Activated CD8-positive, alpha-beta T cell treated with anti-CD3 and anti-CD28 coated beads for 36 hours (primary cell): ENCODE measurements around the gene ADARB2. TPM values are rescaled to one million over a fixed set of nuclear protein-coding genes. Genes with fewer than 3 reads are reported as not detected.

Source experiments
- ATAC-seq: fragments of 200-7000 bp; cut with Tn5 transposase; one replicate; pipeline ENCODE4 v1.10.0; 2021; ENCODE audit warnings: mild to moderate bottlenecking, moderate library complexity
- CTCF ChIA-PET: fragments of 350-600 bp; sonication (Branson Sonifier 250); formaldehyde crosslinking; loops from one replicate; lab custom pipeline; 2021; ENCODE audit warnings: antibody characterized with exemption; lab: Charles Lee
- POLR2A ChIA-PET: fragments of 350-600 bp; sonication (Branson Sonifier 250); formaldehyde crosslinking; loops from one replicate; lab custom pipeline; 2021; ENCODE audit warnings: antibody characterized with exemption; lab: Charles Lee
- DNase-seq: peaks from one replicate; pipeline ENCODE4 v3.0.0-alpha.2; 2020
- H3K27ac Mint-ChIP-seq: one replicate; pipeline ENCODE4 v1.8.0; 2021; ENCODE audit warnings: mild to moderate bottlenecking, mixed read lengths
- H3K27me3 Mint-ChIP-seq: one replicate; pipeline ENCODE4 v1.8.0; 2021; ENCODE audit warnings: mixed read lengths
- H3K36me3 Mint-ChIP-seq: one replicate; pipeline ENCODE4 v1.8.0; 2021; ENCODE audit warnings: low read depth, mixed read lengths
- H3K4me1 Mint-ChIP-seq: one replicate; pipeline ENCODE4 v1.8.0; 2021; ENCODE audit warnings: low read depth, mixed read lengths
- H3K4me3 Mint-ChIP-seq: one replicate; pipeline ENCODE4 v1.8.0; 2021; ENCODE audit warnings: mild to moderate bottlenecking, moderate library complexity, mixed read lengths
- H3K9me3 Mint-ChIP-seq: one replicate; pipeline ENCODE4 v1.8.0; 2021; ENCODE audit warnings: mixed read lengths
- intact Hi-C: fragments of 100-400 bp; cut with micrococcal nuclease; formaldehyde crosslinking; loops from one replicate; pipeline ENCODE4 v1.10.0; 2022
- total RNA-seq, 2 experiments: library from RNA; stranded (reverse); gene quantifications; one replicate each; pipeline ENCODE4 v1.2.3, GENCODE V29; 2021
- TF ChIP-seq, protein P1 (sequence below): fragments of 200-600 bp; IDR thresholded peaks from one replicate; pipeline ENCODE4 v1.8.0; 2022; ENCODE audit warnings: antibody characterized with exemption, mild to moderate bottlenecking

The ADARB2 gene
- total RNA-seq, 2 experiments from 2014 or later, result 1.3 to 1.6 TPM

DNA sequence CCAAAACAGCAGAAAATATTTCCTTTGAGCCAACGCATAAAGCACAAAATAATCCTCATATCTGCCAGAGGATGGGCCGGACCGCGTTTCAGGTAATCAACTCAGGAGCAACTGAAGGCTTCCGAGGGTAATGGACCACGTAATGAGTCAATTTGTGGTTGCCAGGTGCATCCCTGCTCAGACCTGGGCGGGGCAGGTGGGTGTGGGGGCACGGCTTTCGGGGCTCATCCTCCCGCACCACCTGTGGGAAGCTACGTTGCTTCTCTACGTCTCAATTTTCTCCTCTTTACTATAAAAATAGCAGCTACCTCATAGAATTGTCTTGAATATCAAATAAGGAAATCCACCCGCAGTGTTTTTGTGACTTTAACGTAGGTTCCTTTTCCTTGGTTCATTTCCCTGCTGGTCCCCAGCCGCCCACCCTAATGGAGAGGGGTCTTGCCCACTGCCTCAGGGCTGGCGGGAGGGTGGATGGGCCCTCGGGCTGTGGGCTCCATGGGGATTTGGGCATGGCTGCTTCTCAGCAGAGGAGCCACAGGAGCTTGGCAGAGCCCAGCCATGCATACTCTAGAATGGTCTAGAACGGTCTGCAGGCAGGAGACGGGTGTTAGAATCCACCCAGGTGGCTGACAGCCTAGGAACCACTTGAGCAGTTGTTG, 324.7 kb downstream of the ADARB2 start:
- DNase-seq (no peak), ATAC-seq (no peak)
- H3K36me3 Mint-ChIP-seq, result no peaks in the 10 kb centered on the region
- CTCF ChIA-PET, result interaction anchor here (1.2 kb wide), 1 partner anchor 9 kb away, joined by 4 read pairs; no protein-coding TSS in a partner anchor
- no peaks in the 10 kb centered on the region for H3K4me1 Mint-ChIP-seq
- H3K27ac Mint-ChIP-seq, result no peak overlapping the region
- no peaks in the 10 kb centered on the region for H3K9me3 Mint-ChIP-seq
- POLR2A ChIA-PET, result no interaction called here
- TF ChIP-seq, protein P1, sequence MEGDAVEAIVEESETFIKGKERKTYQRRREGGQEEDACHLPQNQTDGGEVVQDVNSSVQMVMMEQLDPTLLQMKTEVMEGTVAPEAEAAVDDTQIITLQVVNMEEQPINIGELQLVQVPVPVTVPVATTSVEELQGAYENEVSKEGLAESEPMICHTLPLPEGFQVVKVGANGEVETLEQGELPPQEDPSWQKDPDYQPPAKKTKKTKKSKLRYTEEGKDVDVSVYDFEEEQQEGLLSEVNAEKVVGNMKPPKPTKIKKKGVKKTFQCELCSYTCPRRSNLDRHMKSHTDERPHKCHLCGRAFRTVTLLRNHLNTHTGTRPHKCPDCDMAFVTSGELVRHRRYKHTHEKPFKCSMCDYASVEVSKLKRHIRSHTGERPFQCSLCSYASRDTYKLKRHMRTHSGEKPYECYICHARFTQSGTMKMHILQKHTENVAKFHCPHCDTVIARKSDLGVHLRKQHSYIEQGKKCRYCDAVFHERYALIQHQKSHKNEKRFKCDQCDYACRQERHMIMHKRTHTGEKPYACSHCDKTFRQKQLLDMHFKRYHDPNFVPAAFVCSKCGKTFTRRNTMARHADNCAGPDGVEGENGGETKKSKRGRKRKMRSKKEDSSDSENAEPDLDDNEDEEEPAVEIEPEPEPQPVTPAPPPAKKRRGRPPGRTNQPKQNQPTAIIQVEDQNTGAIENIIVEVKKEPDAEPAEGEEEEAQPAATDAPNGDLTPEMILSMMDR, result no peak
- intact Hi-C loops, result no loop called here
- H3K4me3 Mint-ChIP-seq, result no peak overlapping the region
- peaks cover 29% of the 10 kb centered on the region for H3K27me3 Mint-ChIP-seq

DNA sequence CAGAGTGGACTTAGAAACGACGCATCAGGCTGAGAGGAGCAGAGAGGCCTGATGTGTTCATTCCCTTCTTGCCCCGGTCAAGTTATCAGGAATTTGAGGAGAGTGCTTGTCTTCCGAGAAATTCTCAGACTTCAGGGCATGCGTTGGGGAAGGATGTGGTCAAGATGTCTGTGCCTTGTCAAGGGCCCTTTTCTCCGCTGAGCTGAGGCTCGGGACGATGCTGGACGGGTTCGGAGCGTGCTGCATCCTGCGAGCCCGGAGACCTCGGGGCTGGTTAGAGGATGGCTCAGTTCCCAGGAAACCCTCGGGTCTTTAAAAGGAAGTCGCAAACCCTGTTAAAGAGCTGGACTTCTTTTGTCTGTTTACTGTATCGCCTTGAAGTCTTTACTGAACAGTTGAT, 325.4 kb downstream of the ADARB2 start:
- Mint-ChIP-seq H3K27me3 (peaks cover 25% of the 10 kb centered on the region), H3K36me3 (no peaks in the 10 kb centered on the region), H3K27ac (no peak overlapping the region), H3K4me3 (no peak overlapping the region), H3K4me1 (no peaks in the 10 kb centered on the region), H3K9me3 (no peaks in the 10 kb centered on the region)
- intact Hi-C loops, result no loop called here
- ATAC-seq (no peak), DNase-seq (no peak)
- TF ChIP-seq, protein P1, result no peak
- POLR2A ChIA-PET, result no interaction called here
- CTCF ChIA-PET, result interaction anchor here (1.2 kb wide), 1 partner anchor 10 kb away, joined by 4 read pairs; no protein-coding TSS in a partner anchor

DNA sequence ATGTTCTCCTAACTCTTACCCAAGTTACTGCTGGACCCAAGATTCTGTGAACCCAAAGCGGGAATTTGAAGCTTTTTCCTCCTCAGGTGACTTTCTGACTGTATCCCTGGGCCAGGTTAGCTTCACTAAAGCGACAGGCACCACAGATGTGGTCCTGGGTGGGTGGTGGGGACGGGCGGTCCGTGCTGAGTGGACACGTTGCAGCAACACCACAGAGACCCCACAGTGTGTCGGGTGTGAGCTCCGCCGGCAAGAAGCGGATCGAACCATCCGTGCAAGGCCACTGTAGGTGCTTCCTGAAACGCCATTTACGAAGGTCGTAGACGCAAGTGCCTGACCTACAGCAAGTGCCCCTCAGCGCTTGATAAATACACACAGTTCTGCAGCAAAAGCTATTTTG, 325.9 kb downstream of the ADARB2 start:
- Mint-ChIP-seq H3K36me3 (no peaks in the 10 kb centered on the region), H3K4me1 (no peaks in the 10 kb centered on the region), H3K27me3 (peaks cover 23% of the 10 kb centered on the region), H3K27ac (no peak overlapping the region), H3K9me3 (no peaks in the 10 kb centered on the region), H3K4me3 (no peak overlapping the region)
- intact Hi-C loops, result no loop called here
- ChIA-PET CTCF (interaction anchor here (1.2 kb wide), 1 partner anchor 10 kb away, joined by 4 read pairs; no protein-coding TSS in a partner anchor), POLR2A (no interaction called here)
- no peak for ATAC-seq
- TF ChIP-seq, protein P1, result no peak
- no peak for DNase-seq

DNA sequence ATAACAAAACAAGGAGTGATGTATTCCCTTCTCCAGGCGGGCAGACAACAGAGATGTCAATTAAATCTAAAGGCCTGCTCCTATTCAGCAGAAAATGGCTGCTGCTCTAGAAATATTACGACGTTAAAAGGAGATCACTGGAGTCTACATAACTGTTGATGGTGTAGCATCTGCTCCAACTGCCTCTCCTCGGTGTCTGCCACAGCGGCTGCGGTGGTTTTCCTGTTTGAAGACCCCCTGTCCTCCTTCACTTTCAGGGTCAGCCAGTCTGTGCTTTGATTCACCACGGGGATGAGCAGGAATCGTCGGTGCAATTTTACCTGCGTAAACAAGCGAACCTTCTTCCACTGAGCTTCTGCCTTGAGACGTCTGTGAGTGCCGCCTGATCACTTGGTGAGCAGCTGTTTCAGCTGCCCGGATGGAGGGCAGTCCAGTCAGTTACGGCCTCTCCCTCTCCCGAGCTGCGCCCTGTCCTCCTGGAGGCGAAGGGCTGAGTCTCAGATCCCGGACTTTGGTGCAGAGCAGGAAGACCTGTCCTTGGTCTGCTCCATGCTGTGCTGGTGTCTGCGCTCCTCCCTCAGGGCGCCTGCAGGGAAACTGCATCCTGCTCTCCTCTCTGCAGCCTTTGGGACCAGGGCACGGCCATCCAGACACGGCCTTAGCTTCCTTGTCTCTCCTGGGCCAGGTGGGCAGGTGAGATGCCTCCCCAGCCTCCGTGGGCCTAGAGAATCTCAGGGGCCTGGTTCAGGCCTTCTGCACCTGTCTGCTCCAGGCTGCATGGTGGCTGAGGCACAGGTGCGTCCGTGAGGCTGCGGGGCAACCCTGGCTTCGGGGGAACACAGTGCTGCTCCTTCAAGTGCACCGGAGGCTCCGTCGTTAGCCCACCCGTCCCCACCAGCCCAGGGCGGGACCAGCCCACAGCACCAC, 326.6 kb downstream of the ADARB2 start:
- Mint-ChIP-seq H3K27ac (no peak overlapping the region), H3K4me1 (no peaks in the 10 kb centered on the region), H3K9me3 (no peaks in the 10 kb centered on the region), H3K36me3 (no peaks in the 10 kb centered on the region), H3K4me3 (no peak overlapping the region), H3K27me3 (peaks cover 23% of the 10 kb centered on the region)
- ChIA-PET POLR2A (no interaction called here), CTCF (no interaction called here)
- intact Hi-C loops, result no loop called here
- ATAC-seq (no peak), DNase-seq (no peak)
- TF ChIP-seq, protein P1, result no peak

DNA sequence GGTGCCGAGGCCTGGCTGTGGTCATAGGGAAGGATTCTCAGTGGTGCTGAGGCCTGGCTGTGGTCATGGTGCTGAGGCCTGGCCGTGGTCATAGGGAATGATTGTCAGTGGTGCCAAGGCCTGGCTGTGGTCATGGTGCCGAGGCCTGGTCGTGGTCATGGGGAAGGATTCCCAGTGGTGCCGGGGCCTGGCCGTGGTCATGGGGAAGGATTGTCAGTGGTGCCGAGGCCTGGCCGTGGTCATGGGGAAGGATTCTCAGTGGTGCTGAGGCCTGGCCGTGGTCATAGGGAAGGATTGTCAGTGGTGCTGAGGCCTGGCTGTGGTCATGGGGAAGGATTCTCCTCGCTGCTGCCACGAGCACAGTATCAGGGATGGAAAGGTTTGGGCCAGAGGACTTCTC, 327.3 kb downstream of the ADARB2 start:
- intact Hi-C loops, result no loop called here
- no peak for ATAC-seq
- TF ChIP-seq, protein P1, result no peak
- Mint-ChIP-seq H3K27me3 (peaks cover 21% of the 10 kb centered on the region), H3K4me3 (no peak overlapping the region), H3K4me1 (no peaks in the 10 kb centered on the region), H3K9me3 (no peaks in the 10 kb centered on the region), H3K36me3 (no peaks in the 10 kb centered on the region), H3K27ac (no peak overlapping the region)
- POLR2A ChIA-PET, result no interaction called here
- no peak for DNase-seq
- CTCF ChIA-PET, result no interaction called here
